Measurements from ENCODE around the gene OMG. TPM values are rescaled to one million over a fixed set of nuclear protein-coding genes. Genes with fewer than 3 reads are reported as not detected.
A peak's percentile ranks its signal among the peaks of the same experiment; 100 is the strongest.
"Not testable (repeated sequence)": the region's sequence is repeated elsewhere in the genome, so short reads cannot be mapped to it uniquely, and the experiment has no call there.

The OMG gene
- total and polyA plus RNA-seq, 7 experiments from 2014 or later, result 0.41 to 1.0 (median 0.81) TPM; not detected in 2

- H3K27ac ChIP-seq (ENCODE audit: low read depth, low read length), result no peak overlapping the region
- peaks cover 0 to 7% (median 4%) of the 10 kb centered on the region in 5 donors for H3K36me3 Mint-ChIP-seq
- H3K9me3 Mint-ChIP-seq, result no peaks in the 10 kb centered on the region
- H3K4me1 ChIP-seq (ENCODE audit: control insufficient read depth in 2 of 2, insufficient read depth in 2 of 2, low read length in 2 of 2), result no peaks in the 10 kb centered on the region
- H3K27ac Mint-ChIP-seq, result no peak overlapping the region
- peaks cover 7 to 58% (median 33%) of the 10 kb centered on the region in 7 donors for H3K4me1 Mint-ChIP-seq
- no peaks in the 10 kb centered on the region for H3K27me3 ChIP-seq (ENCODE audit: control insufficient read depth in 2 of 2, insufficient read depth in 2 of 2, low read length in 2 of 2)
- DNase-seq (no peak), ATAC-seq (no peak)
- no peak overlapping the region for H3K4me3 ChIP-seq (ENCODE audit: low read length)
- no peaks in the 10 kb centered on the region for H3K36me3 ChIP-seq (ENCODE audit: control insufficient read depth in 2 of 3, insufficient read depth in 3 of 3, low read length in 3 of 3)
- H3K27me3 Mint-ChIP-seq, result no peaks in the 10 kb centered on the region
- no peaks in the 10 kb centered on the region for H3K9me3 ChIP-seq (ENCODE audit: control insufficient read depth in 2 of 3, low read length in 3 of 3)
- CTCF ChIA-PET, result interaction anchor here (1.1 kb wide), 1 partner anchor 56 kb away, joined by 3 read pairs; no protein-coding TSS in a partner anchor
- intact Hi-C loops (cut with micrococcal nuclease), result no loop called here
- no peak overlapping the region for H3K4me3 Mint-ChIP-seq
- POLR2A ChIA-PET, result interaction anchor here (1.8 kb wide), 1 partner anchor 18 kb away, joined by 4 read pairs; no protein-coding TSS in a partner anchor
These were observed 3.5 kb downstream of the OMG start for GRCh38 chr17:31293581-31293980.

- intact Hi-C loops (cut with micrococcal nuclease), result no loop called here
- no peak overlapping the region for H3K27ac ChIP-seq (ENCODE audit: low read depth, low read length)
- H3K27me3 ChIP-seq (ENCODE audit: control insufficient read depth in 2 of 2, insufficient read depth in 2 of 2, low read length in 2 of 2), result no peaks in the 10 kb centered on the region
- Mint-ChIP-seq H3K4me1 (peaks cover 10 to 60% (median 47%) of the 10 kb centered on the region in 7 donors), H3K27ac (no peak overlapping the region), H3K4me3 (no peak overlapping the region), H3K36me3 (peaks cover 0 to 16% (median 4%) of the 10 kb centered on the region in 5 donors), H3K9me3 (peaks cover 0 to 4% (median 0%) of the 10 kb centered on the region in 11 donors), H3K27me3 (no peaks in the 10 kb centered on the region)
- CTCF ChIA-PET, result no interaction called here
- POLR2A ChIA-PET, result no interaction called here
- no peaks in the 10 kb centered on the region for H3K4me1 ChIP-seq (ENCODE audit: control insufficient read depth in 2 of 2, insufficient read depth in 2 of 2, low read length in 2 of 2)
- H3K36me3 ChIP-seq (ENCODE audit: control insufficient read depth in 2 of 3, insufficient read depth in 3 of 3, low read length in 3 of 3), result no peaks in the 10 kb centered on the region
- no peak overlapping the region for H3K4me3 ChIP-seq (ENCODE audit: low read length)
- DNase-seq (no peak), ATAC-seq (no peak)
- H3K9me3 ChIP-seq (ENCODE audit: control insufficient read depth in 2 of 3, low read length in 3 of 3), result no peaks in the 10 kb centered on the region
These were observed 5.2 kb downstream of the OMG start for GRCh38 chr17:31291820-31292219.

- intact Hi-C loops (cut with micrococcal nuclease), result loop anchor here (5.0 to 10.0 kb wide), 2 partner anchors 33 to 55 kb away; partner anchors contain the start of gene EVI2A (in 1 of the 2)
- H3K4me1 ChIP-seq (ENCODE audit: control insufficient read depth in 2 of 2, insufficient read depth in 2 of 2, low read length in 2 of 2), result no peaks in the 10 kb centered on the region
- H3K9me3 Mint-ChIP-seq, result peaks cover 0 to 4% (median 0%) of the 10 kb centered on the region in 11 donors
- H3K9me3 ChIP-seq (ENCODE audit: control insufficient read depth in 2 of 3, low read length in 3 of 3), result no peaks in the 10 kb centered on the region
- H3K36me3 ChIP-seq (ENCODE audit: control insufficient read depth in 2 of 3, insufficient read depth in 3 of 3, low read length in 3 of 3), result no peaks in the 10 kb centered on the region
- H3K36me3 Mint-ChIP-seq, result peaks cover 0 to 11% (median 0%) of the 10 kb centered on the region in 5 donors
- H3K4me1 Mint-ChIP-seq, result peaks cover 8 to 45% (median 37%) of the 10 kb centered on the region in 7 donors
- ATAC-seq (no peak), DNase-seq (no peak)
- ChIA-PET CTCF (interaction anchor here (0.5 kb wide), 1 partner anchor 48 kb away, joined by 3 read pairs; no protein-coding TSS in a partner anchor), POLR2A (interaction anchor here (0.6 to 1.1 kb wide), 3 partner anchors 13 to 21 kb away, joined by 3 read pairs; no protein-coding TSS in a partner anchor)
- H3K27me3 Mint-ChIP-seq, result no peaks in the 10 kb centered on the region
- H3K27ac ChIP-seq (ENCODE audit: low read depth, low read length), result no peak overlapping the region
- H3K27me3 ChIP-seq (ENCODE audit: control insufficient read depth in 2 of 2, insufficient read depth in 2 of 2, low read length in 2 of 2), result no peaks in the 10 kb centered on the region
- H3K4me3 Mint-ChIP-seq, result peak overlapping the region in 3 of 10 donors; percentile 55 to 67 (median 57)
- peak overlapping the region in 4 of 9 donors; percentile 39 to 82 (median 60) for H3K27ac Mint-ChIP-seq
- no peak overlapping the region for H3K4me3 ChIP-seq (ENCODE audit: low read length)
These were observed 7.2 kb downstream of the OMG start for GRCh38 chr17:31289790-31290189.

- CTCF ChIA-PET; H3K36me3 ChIP-seq (ENCODE audit: control insufficient read depth in 2 of 3, insufficient read depth in 3 of 3, low read length in 3 of 3); H3K27me3 ChIP-seq (ENCODE audit: control insufficient read depth in 2 of 2, insufficient read depth in 2 of 2, low read length in 2 of 2); H3K9me3 ChIP-seq (ENCODE audit: control insufficient read depth in 2 of 3, low read length in 3 of 3); H3K9me3 Mint-ChIP-seq; DNase-seq; H3K27me3 Mint-ChIP-seq; H3K4me3 ChIP-seq (ENCODE audit: low read length); H3K4me1 ChIP-seq (ENCODE audit: control insufficient read depth in 2 of 2, insufficient read depth in 2 of 2, low read length in 2 of 2); H3K27ac ChIP-seq (ENCODE audit: low read depth, low read length); ATAC-seq: not testable (repeated sequence)
- Mint-ChIP-seq H3K27ac (peak overlapping the region in 4 of 9 donors; percentile 13 to 39 (median 20)), H3K36me3 (peaks cover 0 to 11% (median under 1%) of the 10 kb centered on the region in 5 donors), H3K4me1 (peaks cover 8 to 41% (median 36%) of the 10 kb centered on the region in 7 donors), H3K4me3 (peak overlapping the region in 1 of 10 donors; percentile 32)
- intact Hi-C loops (cut with micrococcal nuclease), result loop anchor here (5.0 to 10.0 kb wide), 2 partner anchors 34 to 53 kb away; partner anchors contain the start of gene EVI2A (in 1 of the 2)
- POLR2A ChIA-PET, result interaction anchor here (0.6 to 0.7 kb wide), 3 partner anchors 17 to 344 kb away, joined by 3 to 4 read pairs (median 3); no protein-coding TSS in a partner anchor
These were observed 9.1 kb downstream of the OMG start for GRCh38 chr17:31287932-31288331.

GRCh38 chr17:31286587-31286986, 10.5 kb downstream of the OMG start:
- ATAC-seq (no peak), DNase-seq (no peak)
- peaks cover 8 to 41% (median 36%) of the 10 kb centered on the region in 7 donors for H3K4me1 Mint-ChIP-seq
- peaks cover 0 to 12% (median 4%) of the 10 kb centered on the region in 5 donors for H3K36me3 Mint-ChIP-seq
- peaks cover 0 to 4% (median 0%) of the 10 kb centered on the region in 11 donors for H3K9me3 Mint-ChIP-seq
- no peaks in the 10 kb centered on the region for H3K9me3 ChIP-seq (ENCODE audit: control insufficient read depth in 2 of 3, low read length in 3 of 3)
- H3K4me1 ChIP-seq (ENCODE audit: control insufficient read depth in 2 of 2, insufficient read depth in 2 of 2, low read length in 2 of 2), result no peaks in the 10 kb centered on the region
- ChIA-PET POLR2A (interaction anchor here (0.6 kb wide), 1 partner anchor 33 kb away, joined by 3 read pairs; no protein-coding TSS in a partner anchor), CTCF (interaction anchor here (0.6 to 0.7 kb wide), 2 partner anchors 20 to 884 kb away, joined by 3 to 4 read pairs; no protein-coding TSS in a partner anchor)
- H3K4me3 ChIP-seq (ENCODE audit: low read length), result no peak overlapping the region
- no peak overlapping the region for H3K4me3 Mint-ChIP-seq
- H3K27ac ChIP-seq (ENCODE audit: low read depth, low read length), result no peak overlapping the region
- no peaks in the 10 kb centered on the region for H3K27me3 Mint-ChIP-seq
- intact Hi-C loops (cut with micrococcal nuclease), result loop anchor here (5.0 to 10.0 kb wide), 2 partner anchors 36 to 52 kb away; partner anchors contain the start of gene EVI2A (in 1 of the 2)
- peak overlapping the region in 3 of 9 donors; percentile 34 to 71 (median 66) for H3K27ac Mint-ChIP-seq
- no peaks in the 10 kb centered on the region for H3K27me3 ChIP-seq (ENCODE audit: control insufficient read depth in 2 of 2, insufficient read depth in 2 of 2, low read length in 2 of 2)
- no peaks in the 10 kb centered on the region for H3K36me3 ChIP-seq (ENCODE audit: control insufficient read depth in 2 of 3, insufficient read depth in 3 of 3, low read length in 3 of 3)

- Histone ChIP-seq H3K4me1 (ENCODE audit: control insufficient read depth in 2 of 2, insufficient read depth in 2 of 2, low read length in 2 of 2) (no peaks in the 10 kb centered on the region), H3K27me3 (ENCODE audit: control insufficient read depth in 2 of 2, insufficient read depth in 2 of 2, low read length in 2 of 2) (no peaks in the 10 kb centered on the region), H3K4me3 (ENCODE audit: low read length) (no peak overlapping the region), H3K9me3 (ENCODE audit: control insufficient read depth in 2 of 3, low read length in 3 of 3) (no peaks in the 10 kb centered on the region), H3K27ac (ENCODE audit: low read depth, low read length) (no peak overlapping the region), H3K36me3 (ENCODE audit: control insufficient read depth in 2 of 3, insufficient read depth in 3 of 3, low read length in 3 of 3) (no peaks in the 10 kb centered on the region)
- H3K27ac Mint-ChIP-seq, result no peak overlapping the region
- POLR2A ChIA-PET, result interaction anchor here (0.6 kb wide), 1 partner anchor 86 kb away, joined by 4 read pairs; no protein-coding TSS in a partner anchor
- peaks cover under 1 to 23% (median 19%) of the 10 kb centered on the region in 7 donors for H3K4me1 Mint-ChIP-seq
- no peak overlapping the region for H3K4me3 Mint-ChIP-seq
- ATAC-seq (no peak), DNase-seq (no peak)
- H3K36me3 Mint-ChIP-seq, result peaks cover 0 to 12% (median 3%) of the 10 kb centered on the region in 5 donors
- intact Hi-C loops (cut with micrococcal nuclease), result loop anchor here in 1 of 2 donors (10.0 kb wide), 1 partner anchor 49 kb away; no protein-coding TSS in a partner anchor
- no peaks in the 10 kb centered on the region for H3K27me3 Mint-ChIP-seq
- CTCF ChIA-PET, result interaction anchor here (0.6 kb wide), 3 partner anchors 26 to 309 kb away, joined by 3 to 6 read pairs (median 3); no protein-coding TSS in a partner anchor
- H3K9me3 Mint-ChIP-seq, result peaks cover 0 to 4% (median 0%) of the 10 kb centered on the region in 11 donors
These were observed 13.2 kb downstream of the OMG start for GRCh38 chr17:31283841-31284240.
